ENCODE results near the gene NCBP2. TPM values are rescaled to one million over a fixed set of nuclear protein-coding genes. Genes with fewer than 3 reads are reported as not detected.

NCBP2 gene
- 39.8 to 46.2 TPM (median 41.7 TPM) in 5 replicates for total RNA-seq (2022; extraction: Qiagen RNA extraction)

DNA sequence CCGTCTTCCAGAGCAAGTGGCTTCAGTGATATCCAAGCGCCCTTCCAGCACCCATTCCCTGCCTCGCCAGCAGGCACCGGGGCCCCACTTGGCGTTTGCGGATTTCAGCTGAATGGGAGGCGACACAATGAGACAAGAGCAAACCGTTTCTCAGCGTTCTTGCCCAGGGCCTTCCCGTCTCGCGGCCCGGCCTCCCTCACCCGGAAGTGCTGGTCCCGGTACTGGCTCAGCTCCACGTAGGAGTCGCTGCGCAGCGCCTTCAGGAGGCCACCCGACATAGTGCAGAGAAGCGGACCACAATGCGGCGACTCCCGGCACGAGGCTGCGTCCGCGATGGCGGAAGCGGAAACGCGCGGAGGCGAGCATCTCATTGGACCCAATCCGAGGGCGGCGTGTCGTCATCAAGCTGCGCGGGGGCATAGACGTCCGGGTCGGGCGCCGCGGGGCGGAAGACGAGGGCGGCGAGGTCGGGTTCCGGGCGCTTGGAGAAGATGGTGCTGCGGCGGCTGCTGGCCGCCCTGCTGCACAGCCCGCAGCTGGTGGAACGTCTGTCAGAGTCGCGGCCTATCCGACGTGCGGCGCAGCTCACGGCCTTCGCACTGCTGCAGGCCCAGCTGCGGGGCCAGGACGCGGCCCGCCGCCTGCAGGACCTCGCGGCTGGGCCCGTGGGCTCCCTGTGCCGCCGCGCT lies at the start of gene NCBP2:
Gene NCBP2 (minus strand): TSS at position 303 of the 689 bp plus-strand sequence. CDS start 25 bp downstream, at position 278.

GRCh38 chr3:196968233-196969133 lies 26.2 kb upstream of the NCBP2 start, which contains the start of gene PIGZ:
Gene PIGZ, minus strand, starts transcription at chr3:196968833. Its CDS starts 16,802 bp downstream, at chr3:196952031.

Other genes starting within 250 kb of the NCBP2 start
- gene CEP19, start 230.3 kb downstream of the NCBP2 start, total RNA-seq (2022; extraction: Qiagen RNA extraction) = 2.4 to 3.1 TPM (median 2.6 TPM) in 5 replicates
- gene PIGX, start 230.2 kb downstream of the NCBP2 start, total RNA-seq (2022; extraction: Qiagen RNA extraction) = 28.7 to 32.7 TPM (median 32.4 TPM) in 5 replicates
- gene PAK2, start 202.7 kb downstream of the NCBP2 start, total RNA-seq (2022; extraction: Qiagen RNA extraction) = 32.1 to 57.2 TPM (median 37.9 TPM) in 5 replicates
- 5.3 to 7.1 TPM (median 5.9 TPM) in 5 replicates for gene SENP5, start 74.6 kb downstream of the NCBP2 start, total RNA-seq (2022; extraction: Qiagen RNA extraction)
- 1.2 to 1.7 TPM (median 1.4 TPM) in 5 replicates for gene PIGZ, start 26.3 kb upstream of the NCBP2 start, total RNA-seq (2022; extraction: Qiagen RNA extraction)
- gene MELTF, start 87.3 kb upstream of the NCBP2 start, total RNA-seq (2022; extraction: Qiagen RNA extraction) = 48.0 to 60.8 TPM (median 53.4 TPM) in 5 replicates